Smooth muscle cell of the pulmonary artery (primary cell): Measurements from ENCODE around the gene TRUB2. TPM values are rescaled to one million over a fixed set of nuclear protein-coding genes. Genes with fewer than 3 reads are reported as not detected.

ENCODE experiments used
- total RNA-seq: library from RNA; depleted of rRNA; stranded (reverse); fragments of >200 nt; gene quantifications from 2 replicates; pipeline ENCODE4 v1.2.3, GENCODE V29; 2014

The TRUB2 gene, protein sequence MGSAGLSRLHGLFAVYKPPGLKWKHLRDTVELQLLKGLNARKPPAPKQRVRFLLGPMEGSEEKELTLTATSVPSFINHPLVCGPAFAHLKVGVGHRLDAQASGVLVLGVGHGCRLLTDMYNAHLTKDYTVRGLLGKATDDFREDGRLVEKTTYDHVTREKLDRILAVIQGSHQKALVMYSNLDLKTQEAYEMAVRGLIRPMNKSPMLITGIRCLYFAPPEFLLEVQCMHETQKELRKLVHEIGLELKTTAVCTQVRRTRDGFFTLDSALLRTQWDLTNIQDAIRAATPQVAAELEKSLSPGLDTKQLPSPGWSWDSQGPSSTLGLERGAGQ
- 18.8 and 24.4 TPM in 2 replicates for total RNA-seq

DNA sequence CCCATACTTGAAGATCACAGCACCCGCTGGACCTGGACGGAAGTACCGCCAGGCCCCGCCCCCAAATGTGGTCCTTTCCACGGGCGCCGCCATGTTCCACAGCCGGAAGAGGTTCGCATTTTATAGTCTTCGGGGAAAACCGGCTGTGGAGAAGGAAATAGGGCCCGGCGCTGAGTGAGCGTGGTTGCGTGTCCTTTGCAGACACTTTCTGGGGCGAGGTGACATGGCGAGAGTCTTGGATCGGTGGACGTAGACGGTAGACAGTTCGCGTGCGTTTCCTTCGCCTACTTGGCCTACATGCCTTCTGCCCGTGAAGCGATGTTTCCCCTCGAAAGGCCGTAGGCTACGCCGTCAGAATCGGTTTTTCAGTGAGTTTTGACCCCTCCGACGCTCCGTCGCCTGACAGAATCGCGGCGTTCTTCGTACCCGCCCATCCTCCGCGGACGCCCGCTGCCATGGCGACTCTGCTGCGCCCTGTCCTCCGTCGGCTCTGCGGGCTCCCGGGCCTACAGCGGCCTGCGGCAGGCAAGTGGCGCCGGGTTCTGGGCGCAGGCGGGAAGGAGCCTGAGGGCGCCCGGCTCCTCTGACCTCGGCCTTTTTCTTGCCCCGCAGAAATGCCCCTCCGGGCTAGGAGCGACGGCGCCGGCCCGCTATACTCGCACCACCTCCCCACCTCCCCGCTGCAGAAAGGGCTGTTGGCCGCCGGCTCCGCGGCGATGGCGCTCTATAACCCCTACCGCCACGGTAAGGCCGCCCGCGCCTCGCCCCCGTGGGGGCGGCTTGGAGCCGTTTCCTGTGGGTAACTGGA is at the start of gene TRUB2, which contains the start of gene COQ4:
Gene TRUB2 (minus strand): TSS at position 44 of the 808 bp plus-strand sequence. CDS start 39 bp downstream, at position 5.
Gene COQ4 (plus strand): TSS at position 436 of the 808 bp plus-strand sequence. CDS start 20 bp downstream, at position 456.

DNA sequence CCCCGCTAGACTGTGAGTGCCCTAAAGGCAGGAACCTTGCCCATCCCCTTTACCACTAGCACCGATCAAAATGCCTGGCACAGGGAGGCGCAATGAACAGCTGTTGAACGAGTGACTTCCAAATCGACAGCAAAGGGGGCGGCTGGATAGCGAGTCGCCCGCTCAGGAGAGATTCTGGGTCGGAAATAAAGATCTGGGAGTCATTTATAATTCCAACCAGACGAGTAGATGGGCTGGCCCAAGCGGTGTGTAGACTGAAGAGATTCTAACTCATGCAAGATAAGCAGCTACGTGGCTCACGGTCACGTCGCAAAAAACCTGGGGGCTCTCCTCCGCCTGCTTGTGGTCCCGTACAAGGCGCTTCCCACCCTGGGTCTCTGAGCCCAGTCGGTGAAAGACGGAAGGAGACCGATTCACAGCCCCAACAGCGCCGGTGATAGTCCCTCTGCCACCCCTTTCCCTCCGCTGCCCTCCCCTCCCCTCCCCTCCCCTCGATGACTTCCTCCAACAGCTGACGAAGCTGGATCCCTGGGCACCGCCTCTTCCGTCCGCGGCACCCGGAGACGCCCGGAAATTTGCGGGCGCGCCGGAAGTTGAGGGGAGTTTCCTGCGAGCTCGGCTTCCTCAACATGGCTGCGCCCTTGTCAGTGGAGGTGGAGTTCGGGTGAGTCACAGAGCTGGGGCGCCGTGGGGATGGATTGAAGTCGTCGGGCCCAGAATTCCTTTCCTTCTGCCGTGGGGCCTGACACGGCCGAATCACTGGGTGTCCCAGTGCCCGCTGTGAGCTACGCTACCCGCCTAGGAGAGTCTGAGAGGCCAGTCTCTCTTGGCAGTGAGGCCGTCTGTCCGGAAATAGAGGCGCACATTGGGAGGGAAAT is 48.7 kb upstream of the TRUB2 start, which contains the start of gene URM1:
Gene URM1 (plus strand): TSS at position 623 of the 878 bp plus-strand sequence. CDS start 7 bp downstream, at position 630.

DNA sequence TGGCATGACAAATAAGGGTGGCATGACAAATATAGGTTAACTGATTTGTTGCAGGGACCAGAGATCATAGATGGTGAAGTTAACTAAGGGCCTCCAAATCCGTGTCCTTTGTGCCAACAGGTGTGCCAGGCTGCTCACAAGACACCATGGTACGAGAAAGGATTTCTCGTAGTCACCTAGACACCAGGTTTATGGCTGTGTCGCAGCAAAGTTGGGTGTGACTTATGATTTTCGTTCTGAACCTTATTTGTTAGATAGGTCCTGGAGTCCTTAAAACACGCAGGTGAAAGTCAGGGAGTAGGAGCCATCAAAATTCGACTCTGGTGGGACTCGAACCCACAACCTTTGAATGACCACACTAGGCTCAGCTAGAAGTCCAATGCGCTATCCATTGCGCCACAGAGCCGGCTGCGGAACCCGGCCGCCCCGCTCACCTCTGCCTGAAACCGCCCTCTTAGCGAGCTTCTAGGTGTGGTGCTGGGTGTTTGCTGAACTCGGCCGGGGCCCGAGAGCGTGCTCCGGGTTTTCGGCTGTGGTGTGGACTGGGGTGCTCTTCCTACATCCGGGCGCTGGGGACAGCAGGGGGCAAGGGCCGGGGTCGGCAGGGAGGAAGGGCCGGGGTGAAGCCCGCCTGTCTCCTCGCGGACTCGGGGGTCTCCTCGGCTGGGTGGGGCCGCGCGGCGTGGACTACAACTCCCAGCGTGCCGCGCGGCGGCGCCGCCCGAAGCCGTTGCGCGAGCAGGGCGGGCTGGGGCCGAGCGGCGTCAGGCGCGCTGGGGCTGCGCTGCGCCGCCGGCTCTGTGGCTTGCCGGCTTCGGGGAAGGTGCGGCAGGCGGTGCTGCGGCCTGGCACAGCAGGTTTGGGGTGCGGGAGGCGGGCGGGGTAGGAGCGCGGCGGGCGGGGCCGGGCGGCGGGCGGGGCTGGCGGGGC is 17.8 kb upstream of the TRUB2 start, which contains the start of gene SLC27A4:
Gene SLC27A4 (plus strand): TSS at position 767 of the 930 bp plus-strand sequence. CDS start 2,606 bp downstream, outside the sequence.

DNA sequence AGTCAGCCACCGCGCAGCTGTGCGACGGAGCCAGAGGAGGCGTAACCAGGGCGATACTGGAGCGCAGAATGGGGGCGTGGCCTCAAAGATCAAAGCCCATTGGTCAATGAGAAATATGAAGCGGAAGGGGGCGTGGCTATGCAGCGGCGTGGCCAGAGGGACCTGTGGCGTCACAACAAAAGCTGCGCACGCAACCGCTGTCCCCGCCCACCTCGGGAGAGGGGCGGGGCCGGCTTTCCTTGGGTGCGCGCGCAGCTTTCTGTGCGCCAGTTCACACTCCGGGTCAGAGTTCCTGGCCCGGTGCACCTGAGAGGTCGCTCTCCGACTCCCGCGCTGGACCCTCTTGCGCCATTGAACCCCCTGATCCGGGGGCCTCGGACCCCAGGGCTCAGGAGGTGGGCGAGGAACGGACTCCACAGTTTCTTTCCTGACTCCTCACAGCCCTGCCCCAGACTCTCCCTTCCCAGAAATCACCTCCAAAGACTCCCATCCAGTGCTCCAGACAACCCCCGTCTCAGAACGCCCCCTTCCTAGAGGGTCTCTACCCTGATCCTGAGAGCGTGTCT is 46.2 kb downstream of the TRUB2 start, which contains the start of gene SWI5:
Gene SWI5 (plus strand): TSS at position 269 of the 566 bp plus-strand sequence.

DNA sequence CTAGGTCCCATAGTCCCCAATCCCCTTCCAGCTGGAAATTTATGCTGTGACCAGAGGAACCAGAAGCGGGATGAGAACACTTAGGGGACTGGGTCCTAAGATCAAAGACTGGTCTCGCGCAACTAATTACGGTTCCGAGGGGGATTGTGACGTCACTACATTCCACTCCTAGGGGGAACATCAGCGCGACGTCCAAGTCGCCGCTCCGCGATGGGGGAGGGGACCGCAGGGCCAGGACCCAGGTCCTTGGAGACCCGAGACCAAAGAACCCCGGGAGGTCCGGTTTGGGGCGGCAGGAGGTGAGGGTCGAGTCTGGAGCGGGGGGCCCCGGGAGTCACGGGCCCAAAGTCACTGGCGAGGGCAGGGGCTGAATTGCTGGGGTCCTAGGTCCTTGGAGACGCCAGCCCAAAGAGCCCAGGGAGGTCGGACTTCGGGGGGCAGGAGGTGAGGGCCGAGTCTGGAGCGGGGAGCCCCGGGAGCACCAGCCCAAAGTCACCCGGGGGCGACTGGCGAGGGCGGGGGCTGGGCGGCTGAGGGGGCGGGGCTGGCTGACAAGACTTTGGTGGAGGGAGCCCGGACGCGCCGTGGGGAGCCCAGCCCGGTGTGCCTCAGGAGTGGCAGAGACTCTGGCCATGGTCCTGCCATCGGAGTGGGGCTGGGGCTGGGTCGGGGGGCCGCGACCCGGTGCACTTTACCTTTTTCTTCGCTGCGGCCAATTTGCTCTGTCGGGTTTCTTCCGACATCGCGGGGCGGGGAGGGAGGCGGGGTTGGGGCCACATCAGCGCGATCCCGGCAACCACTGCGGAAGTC is 46.8 kb downstream of the TRUB2 start, which contains the start of gene GOLGA2:
Gene GOLGA2 (minus strand): TSS at position 810 of the 810 bp plus-strand sequence. CDS start 31 bp downstream, at position 779.

Other genes with a start within 250 kb of the TRUB2 start
- gene PTGES2, start 194.7 kb downstream of the TRUB2 start, total RNA-seq = 75.7 and 110 TPM in 2 replicates
- not detected in 2 replicates for gene LCN2, start 173.0 kb downstream of the TRUB2 start, total RNA-seq
- 30.9 and 37.3 TPM in 2 replicates for gene BBLN, start 162.2 kb downstream of the TRUB2 start, total RNA-seq
- 35.8 and 49.4 TPM in 2 replicates for gene CIZ1, start 130.9 kb downstream of the TRUB2 start, total RNA-seq
- gene DNM1, start 119.1 kb downstream of the TRUB2 start, total RNA-seq = 1.9 and 5.8 TPM in 2 replicates
- gene GOLGA2, start 46.4 kb downstream of the TRUB2 start, total RNA-seq = 124 and 137 TPM in 2 replicates
- gene SWI5, start 46.2 kb downstream of the TRUB2 start, total RNA-seq = 34.5 and 35.3 TPM in 2 replicates
- 16.9 and 21.8 TPM in 2 replicates for gene COQ4, start 392 bp upstream of the TRUB2 start, total RNA-seq
- gene SLC27A4, start 18.1 kb upstream of the TRUB2 start, total RNA-seq = 16.0 and 29.9 TPM in 2 replicates
- gene URM1, start 48.9 kb upstream of the TRUB2 start, total RNA-seq = 47.5 and 47.8 TPM in 2 replicates
- 338 and 365 TPM in 2 replicates for gene CERCAM, start 98.4 kb upstream of the TRUB2 start, total RNA-seq
- 32.7 TPM in 2 replicates for gene ODF2, start 133.6 kb upstream of the TRUB2 start, total RNA-seq
- 21.2 and 23.4 TPM in 2 replicates for gene GLE1, start 182.3 kb upstream of the TRUB2 start, total RNA-seq
- 320 and 359 TPM in 2 replicates for gene SPTAN1, start 230.1 kb upstream of the TRUB2 start, total RNA-seq